Limb (tissue), 2 donors: Measurements from ENCODE around the gene GBA2.
A peak's percentile ranks its signal among the peaks of the same experiment; 100 is the strongest.

Source experiments
- DNase-seq, 2 donors: peaks; one replicate each; pipeline ENCODE4 v3.0.0-alpha.2; 2016; ENCODE audit errors: extremely low spot score in 2 of 2

GBA2 gene

DNA sequence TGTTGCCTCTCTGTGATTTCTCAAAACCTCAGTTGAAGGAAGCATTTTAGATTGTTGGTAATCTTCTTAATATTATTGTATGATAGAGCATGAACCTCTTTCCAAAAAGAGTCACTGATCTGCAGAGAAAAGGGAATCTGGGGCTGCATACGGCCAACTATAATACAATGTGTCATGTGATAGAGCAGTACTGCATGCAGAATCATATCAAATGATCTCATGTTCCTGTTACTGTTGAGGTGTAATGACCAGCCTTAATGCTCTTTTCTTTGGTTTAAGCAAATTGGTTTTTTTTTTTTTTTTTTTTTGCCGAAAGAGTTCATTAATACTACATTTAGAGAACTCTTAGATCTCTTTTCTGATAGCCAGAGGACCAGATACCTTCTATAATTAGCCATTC is 18.0 kb upstream of the GBA2 start:
- no peak for DNase-seq

DNA sequence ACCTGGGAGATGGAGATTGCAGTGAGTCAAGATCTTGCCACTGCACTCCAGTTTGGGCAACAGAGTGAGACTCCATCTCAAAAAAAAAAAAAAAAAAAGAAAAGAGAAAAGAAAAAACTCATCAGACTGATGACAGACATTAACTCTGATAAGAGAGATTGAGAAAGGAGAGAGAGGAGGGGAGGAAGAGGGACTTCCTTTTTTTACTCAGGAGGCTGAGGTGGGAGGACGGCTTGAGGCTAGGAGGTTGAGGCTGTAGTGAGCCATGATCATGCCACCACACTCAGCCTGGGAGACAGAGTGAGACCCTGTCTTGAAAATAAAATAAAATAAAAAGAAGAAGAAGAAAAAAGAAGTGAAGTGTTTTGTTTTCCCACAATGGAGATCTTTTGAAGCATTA is 14.8 kb upstream of the GBA2 start:
- no peak for DNase-seq

DNA sequence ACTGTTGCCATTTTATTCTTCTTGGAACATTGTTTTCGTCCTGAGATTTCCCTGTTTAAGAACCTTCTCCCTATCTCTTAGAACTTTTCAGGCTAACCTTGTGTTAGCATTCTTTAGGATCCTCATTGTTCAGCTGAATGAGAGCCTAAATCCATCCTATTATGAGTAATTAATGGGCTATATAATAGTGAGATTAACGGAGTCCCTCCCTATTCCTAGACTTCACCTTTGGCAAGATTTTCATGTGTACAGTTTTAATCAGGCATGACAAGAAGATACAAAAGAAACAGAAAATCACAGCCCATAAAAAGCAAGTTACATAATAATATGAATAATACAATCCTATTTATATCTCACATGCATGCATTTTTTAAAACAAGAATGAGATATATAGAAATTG is 14.2 kb upstream of the GBA2 start:
- DNase-seq = no peak

DNA sequence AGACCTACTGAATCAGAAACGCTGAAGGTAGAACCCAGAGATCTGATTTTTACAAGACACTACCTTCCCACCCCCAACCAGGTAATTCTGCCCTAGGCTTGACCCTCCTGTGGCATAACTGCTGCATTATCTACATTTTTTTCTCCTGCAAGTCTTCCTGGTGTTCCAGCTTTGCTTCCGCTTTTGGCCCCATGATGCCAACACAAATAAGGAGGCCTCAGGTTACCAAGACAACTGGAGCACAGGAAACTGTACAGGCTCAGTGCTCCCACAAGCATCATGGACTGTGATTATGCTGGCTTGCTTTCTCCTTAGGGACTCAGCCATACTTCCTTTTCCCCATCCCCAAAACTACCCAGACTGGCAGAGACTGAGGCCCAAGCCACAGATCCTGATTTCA is 11.6 kb upstream of the GBA2 start:
- no peak for DNase-seq

DNA sequence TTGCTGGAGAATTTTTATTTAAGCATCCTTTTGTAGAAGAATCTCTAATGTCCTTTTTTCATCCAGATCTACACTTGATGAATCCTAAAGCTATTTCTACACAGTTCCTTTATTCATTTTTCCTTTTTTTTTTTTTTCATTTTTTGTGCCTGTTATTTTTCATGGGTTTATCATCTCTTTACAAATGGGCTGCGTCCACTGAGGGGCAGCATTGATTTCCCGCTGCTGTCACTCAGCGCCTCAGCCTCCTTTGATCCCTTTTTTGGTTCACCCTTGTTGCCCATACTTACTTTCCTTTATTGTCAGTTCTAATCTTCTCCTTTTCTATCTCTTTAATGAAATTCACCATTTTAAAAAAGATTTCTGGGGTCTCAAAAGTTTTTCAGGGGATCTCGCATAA is 10.8 kb upstream of the GBA2 start:
- no peak for DNase-seq

DNA sequence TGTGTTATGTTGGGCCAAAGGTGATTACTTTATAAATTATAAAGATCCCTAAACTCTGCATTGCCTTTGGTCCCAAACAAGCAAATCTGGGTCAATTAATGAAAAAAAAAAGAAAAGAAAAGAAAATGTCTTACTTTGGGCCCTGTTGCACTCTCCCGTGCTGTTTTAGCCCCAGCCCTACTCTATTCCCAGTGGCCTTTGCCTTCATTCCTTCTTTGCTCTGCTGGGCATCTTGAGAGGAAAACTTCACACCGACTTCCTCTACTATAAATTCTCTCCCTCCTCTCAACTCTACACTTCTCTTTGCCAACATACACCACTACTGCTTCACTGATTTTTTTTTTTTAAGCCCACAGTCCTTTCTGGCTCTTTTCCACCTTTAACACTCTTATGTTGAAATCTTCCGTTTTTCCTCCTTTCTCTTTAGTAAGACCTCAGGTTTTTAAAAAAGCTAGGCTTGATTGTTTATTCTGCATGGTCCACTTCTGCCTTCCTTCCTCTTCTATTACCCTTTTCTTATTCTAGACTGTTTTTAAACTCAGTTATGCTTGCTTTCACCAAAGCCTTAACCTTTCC is 9.5 kb upstream of the GBA2 start:
- no peak for DNase-seq

DNA sequence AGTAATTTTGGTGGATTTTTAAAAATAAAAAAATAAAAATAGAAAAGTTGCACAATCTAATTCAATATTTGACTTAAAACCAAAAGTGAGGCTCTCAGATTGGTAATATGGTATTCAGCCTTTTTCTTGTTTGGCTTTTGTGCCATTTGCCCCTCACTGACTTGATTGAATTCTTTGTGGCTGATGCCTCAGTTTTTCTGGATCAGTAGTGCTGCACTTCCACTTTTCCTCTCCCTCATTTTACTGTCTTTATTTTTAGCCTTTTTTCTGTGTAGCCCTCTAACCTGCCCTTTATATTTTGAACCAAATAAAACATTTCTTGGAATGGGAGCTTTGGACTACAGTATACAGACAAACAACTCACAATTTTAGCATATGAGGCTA is 8.9 kb upstream of the GBA2 start:
- no peak for DNase-seq

DNA sequence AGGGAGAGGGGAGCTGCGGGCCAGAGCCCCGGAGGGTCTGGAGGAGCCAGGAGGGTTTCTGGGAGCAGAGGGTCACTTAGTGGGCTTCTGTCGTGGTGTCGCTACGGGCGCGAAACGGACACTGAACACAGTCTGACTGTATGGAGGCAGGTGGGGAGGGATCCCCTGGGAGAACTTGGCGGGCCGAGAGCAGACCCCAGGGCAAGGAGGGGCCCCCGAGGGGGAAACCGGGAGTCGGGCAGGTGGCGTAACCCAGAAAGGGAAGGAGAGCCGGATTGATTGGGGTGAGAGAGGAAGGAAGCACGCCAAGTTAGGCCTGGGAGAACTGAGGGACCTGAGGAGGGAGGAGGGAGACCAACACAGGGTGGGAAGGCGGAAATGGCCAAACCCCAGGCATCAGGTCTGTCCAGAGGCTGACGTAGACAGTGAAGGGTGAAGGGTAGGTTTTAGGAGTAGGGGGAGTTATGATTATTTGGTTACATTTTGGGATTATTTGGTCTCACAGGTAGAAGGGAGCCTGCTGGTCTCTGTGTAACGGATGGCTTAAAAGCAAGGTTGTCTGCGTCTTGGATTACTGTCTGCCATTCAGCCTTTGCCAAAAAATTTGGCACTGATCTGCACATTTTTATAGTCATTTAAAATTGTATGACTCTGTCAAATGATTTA is 8.3 kb upstream of the GBA2 start:
- DNase-seq = no peak

DNA sequence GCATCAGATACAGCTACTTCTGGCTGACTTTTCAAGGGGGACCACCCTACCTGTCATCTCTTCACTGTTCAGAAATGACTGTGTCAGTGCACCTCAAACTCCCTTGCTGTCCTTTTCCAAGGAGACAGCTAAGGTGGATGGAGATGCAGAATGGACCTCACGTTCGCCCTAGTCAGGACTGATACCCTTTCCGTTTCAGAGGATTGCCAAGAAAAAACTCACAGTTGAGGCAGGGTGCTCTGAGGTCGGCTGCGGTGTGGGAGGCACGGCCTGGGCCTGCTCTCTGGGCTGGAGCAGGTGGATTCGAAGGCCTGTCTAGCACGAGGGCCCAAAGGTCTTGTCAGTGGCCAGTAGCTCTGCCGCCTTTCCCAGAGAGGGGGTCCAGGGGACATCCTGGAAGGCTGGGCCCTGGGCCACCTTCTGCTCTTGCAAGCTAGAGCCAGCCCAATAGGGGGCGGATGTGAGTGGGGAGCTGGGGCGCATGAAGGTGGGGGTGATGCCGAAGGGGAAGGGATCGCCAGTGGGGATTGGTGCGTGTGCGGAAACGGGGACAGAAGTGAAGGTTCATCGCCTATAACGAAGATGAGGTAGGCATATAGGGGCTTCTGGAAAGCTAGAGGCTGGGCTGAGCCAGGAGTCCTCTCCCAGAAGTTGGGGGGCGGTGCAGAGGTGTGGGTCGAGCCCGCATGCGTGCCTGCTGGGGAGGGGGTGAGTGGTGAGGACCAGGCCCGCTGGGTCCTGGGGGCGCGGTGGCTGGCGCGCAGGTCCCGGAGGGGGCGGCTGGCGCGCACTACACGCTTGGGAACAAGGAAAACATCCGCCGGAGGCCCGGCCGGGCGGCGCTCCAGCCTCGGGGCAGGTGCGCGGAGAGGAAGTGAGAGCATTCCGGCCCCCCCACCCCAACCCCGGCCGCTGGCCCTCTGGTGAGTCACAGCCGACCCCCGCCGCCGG is 7.5 kb upstream of the GBA2 start:
- DNase-seq = peak in 1 of 2 donors; percentile 82

DNA sequence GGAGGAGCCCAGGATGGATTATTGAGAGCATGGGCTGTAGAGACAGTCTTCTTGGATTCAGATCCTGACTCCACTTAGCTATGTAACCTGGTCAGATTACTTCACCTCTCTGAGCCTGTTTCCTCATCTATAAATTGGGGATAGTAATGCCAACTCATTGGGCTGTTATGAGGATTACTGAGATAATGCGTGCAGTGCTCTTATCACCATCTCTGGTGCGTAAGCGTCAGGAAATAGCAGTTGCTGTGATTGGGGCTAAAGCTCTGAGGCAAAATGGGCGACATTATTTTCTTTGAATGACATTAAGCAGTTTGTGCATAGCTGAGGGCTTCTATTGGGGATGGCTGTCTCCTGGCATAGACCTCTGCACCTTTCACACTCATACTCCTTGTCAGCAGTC is 6.0 kb upstream of the GBA2 start:
- no peak for DNase-seq

DNA sequence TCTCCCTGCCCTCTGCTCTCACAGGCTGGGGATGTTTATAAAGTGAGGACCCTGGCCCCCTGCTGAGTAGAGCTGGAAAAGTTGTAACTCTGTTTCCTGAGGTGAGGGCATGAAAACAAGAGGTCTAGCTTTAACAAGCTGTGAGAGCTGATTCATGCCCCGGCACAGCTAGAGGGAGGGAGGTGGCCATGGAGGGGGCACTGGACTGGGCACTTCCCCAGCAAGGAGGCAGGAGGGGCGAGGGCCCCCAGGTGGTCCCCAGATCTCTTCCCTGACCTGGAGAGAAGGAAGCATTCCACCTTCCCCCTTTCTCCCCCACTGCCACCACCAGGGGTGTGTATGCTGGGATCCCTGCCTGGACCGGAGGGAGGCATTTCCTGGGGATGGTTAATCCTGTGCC is 5.2 kb upstream of the GBA2 start, which contains the start of gene MSMP:
TSS of gene MSMP (minus strand) at position 13 of the 400 bp plus-strand sequence. CDS start 147 bp downstream, outside the sequence.
- no peak for DNase-seq

DNA sequence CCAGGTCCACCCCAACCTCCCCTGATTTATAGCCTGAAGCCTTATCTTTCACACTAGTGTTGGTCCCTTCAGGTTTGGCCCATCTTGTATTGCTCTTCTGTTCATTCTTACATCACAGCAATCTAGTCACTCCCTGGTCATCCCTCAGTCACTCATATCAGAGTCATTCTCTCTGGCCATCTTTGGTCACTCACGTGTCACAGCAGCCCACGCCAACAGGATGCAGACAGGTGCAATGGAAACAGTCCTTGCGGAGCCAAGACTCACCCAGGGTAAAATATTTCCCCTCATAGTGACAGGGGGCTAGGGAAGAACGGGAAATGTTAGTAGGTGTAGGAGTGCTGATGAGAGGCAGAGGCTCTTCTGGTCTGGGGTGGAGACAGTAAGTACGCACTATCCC is 4.4 kb upstream of the GBA2 start:
- DNase-seq = no peak

DNA sequence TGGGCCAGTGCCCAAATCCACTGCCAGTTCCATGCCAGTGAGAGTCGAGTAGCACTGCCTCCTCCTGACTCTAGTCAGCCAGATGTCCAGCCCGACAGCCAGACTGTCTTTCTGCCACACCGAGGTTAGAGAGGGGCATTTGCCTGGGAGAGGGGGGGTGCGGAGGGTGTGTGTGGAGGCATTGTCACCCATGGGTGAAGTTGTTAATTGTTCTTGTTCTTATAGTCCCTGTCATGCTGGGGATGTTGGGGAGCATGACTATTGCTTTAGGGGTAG is 1.2 kb upstream of the GBA2 start:
- DNase-seq = no peak

DNA sequence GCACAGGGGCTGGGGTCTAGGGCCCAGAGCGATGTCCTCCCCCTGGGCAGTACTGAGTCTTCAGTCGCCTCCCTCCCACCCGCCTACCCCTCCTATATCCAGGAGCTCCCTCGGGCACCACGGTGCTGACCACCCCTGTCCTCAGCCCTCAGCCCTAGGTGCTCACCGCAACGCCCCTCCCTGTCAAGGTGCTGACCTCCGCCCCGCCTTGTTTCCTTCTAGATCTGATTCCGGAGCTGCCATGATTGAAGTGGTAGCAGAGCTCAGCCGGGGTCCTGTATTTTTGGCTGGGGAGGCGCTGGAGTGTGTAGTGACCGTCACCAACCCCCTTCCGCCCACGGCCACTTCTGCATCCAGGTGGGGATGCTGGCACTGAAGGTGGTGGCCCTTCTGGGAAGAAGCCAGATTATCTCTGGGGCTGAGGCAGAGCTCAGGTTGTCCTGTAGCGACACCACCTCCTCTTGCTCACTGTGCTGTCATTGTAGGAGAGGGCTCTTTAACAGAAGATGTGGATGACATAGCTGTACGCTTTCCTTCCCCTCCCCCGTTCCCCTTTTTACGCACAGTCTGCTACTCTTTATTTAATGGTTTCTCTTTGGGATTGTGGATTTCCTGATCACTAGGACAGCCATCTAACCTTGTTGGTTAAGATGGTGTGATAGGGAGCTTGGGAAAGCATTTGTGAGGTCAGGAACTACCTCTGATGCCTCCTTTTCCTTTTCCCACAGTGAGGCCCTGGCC is 657 bp upstream of the GBA2 start:
- DNase-seq = no peak

DNA sequence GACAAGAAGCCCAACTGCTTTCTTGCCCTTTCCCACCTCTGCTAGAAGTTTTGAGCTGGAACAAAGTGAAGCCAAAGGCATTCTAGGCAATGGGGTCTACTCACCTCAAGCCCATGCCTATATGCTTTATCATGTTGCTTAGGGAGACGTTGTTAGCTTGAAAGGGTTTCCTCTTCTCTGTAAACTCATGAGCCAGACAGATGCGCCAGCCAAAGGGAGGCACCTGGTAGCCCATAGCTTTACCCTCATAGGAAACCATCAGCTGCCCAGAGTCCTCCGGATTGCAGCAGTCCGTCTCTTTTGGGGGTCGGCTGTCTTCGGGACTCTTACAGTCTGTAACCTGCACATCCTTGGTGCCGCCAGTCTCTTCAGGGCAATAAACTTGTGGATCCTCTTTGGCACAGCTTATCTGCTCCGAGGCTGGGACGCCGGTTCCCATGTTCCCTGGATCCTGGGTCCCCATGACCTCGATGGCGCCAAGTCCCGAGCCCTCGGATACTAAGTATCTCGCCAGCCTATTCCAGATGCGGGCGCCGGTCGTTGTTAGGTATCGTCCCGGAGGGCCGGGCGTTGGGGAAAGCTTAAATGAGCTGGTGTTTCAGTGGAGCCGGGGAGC is 678 bp downstream of the GBA2 start:
- DNase-seq = no peak

DNA sequence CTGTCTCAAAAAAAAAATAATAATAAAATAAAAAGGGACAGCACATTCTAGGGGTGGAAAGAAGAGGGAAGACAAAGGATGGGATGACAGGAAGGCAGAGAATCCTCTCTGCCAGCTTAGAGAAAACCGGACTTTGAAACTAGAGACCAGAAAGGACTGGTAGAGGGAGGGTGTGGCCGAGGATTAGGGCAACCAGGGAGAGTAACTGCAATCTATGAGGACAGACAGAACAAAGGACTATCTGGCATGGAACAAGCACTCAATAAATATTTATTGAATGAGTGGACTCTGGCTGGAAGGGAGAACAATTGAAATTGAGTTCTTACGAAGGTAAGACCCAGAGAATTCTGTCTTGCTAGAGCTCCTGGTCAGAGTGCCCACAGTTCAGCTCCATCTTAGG is 2.4 kb downstream of the GBA2 start:
- DNase-seq = no peak

DNA sequence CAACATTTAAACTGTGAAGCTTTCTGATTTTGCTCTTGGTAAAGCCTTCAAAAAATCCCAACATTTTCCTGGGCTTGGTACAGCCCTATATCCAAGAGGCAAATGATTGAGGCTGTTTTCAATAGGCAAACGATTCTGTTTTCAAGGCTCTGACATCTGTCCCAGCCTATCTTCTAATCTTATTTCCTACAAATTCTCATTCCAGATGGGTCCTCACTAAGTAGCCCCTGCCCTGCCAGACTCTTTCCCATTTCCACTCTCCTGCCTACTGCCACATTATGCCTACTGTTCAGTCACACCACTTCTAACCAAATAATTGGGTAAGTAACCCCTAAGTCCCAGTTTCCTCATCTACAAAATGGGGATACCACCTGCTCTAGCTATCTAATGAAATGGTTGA is 3.5 kb downstream of the GBA2 start:
- no peak for DNase-seq

DNA sequence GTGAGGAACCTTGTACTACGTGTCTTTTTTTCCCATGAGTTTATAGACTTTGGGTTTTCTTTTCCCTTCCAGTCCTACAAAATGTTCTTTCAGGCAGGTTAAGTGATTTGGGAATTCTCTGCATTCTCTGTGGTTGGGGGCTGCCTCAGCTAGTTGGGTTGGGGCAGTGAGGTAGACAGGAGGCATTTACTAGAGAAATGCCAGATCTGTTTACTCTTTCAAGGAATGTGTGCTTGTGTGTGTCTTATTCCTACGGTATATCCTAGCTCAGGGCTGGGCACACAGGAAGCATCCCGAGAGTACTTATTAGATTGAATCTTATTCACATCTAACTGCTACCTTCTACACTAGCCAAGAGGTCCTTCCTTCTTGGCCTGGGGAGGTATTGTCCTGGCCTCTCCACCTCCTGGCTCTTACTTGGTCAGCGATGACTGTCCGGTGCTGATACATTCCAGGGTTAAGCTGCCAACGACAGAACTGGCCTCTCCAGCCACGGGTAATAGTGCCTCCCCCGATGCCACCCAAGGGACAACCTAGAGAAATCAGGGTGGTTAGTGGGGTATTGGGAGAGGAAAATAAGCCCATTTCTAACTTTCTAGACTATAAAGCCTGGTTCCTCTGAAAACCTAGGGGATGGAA is 5.0 kb downstream of the GBA2 start:
- DNase-seq = no peak

DNA sequence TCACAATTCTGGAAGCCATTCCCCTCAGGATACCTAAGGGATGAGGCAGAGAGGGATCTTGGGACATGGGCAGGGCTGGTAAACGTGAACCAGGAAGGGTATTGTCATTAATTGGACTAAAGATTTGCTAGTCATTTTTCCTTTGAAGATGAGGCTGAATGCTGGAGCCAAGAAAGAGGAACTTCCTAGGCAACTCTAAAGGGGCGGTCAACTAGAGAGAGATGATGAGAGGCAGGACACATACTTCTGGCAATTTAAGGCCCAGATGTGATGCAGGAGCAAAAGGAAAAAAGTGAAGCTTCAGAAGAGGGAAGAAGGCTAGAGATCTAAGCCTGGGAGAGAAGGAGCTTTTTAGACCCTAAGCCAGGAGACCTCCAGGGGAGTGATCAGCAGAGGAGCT is 5.6 kb downstream of the GBA2 start:
- DNase-seq = no peak

DNA sequence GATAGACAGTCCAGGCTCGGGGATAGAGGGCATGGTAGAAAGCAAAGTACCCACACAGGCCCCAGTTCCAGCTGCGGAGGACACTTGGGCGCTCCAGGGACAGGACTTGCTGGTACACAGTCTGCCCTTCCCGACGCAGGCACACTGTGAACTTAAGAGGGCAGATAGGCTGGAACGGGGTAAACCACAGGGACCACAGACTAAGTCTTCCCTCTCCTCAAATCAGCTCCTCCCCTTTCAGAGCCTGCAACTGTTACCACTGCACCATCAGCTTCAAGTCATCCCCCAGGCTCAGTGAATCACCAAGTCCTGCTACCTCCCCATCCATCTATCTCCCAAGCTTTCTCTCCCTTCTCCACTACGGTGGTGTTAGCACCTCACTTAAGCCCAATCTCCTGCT is 7.3 kb downstream of the GBA2 start:
- DNase-seq = no peak

DNA sequence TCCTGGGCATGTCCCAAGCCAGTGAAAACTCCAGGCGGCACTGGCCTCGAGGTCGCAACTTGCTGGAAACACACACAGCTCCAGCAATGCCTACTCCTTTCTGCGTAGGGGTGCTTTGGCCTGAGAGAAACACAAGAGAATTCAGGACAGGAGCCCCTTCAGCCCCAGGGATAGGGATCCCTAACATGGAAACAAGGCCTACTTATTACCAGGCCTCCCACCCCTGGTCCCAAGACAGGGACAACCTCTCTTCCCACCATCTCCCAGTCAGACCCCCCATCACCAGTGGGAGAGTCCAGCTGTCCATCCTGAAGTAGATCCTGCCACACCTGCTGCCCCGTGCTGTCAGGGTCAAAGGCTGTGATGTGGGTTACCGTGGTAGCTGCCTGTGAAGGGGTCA is 8.8 kb downstream of the GBA2 start:
- no peak for DNase-seq
